Right cardiac atrium (tissue), 5 donors: ENCODE measurements around the gene WDFY3. TPM values are rescaled to one million over a fixed set of nuclear protein-coding genes. Genes with fewer than 3 reads are reported as not detected.

Source experiments
- ATAC-seq, 2 donors: fragments of 200-7000 bp; cut with Tn5 transposase; one replicate each; pipeline versions ENCODE4 v1.8.0 to v1.9.1; 2020; ENCODE audit warnings: moderate library complexity in 2 of 2, mild to moderate bottlenecking in 1 of 2
- DNase-seq, 3 donors: peaks; one replicate each; pipeline ENCODE4 v3.0.0-alpha.2; 2020
- H3K27ac ChIP-seq: one replicate; pipeline ENCODE4 v1.5.1; 2013; ENCODE audit warnings: mild to moderate bottlenecking, low read length, control low read depth, moderate library complexity
- H3K27me3 ChIP-seq: one replicate; pipeline ENCODE4 v1.6.1; 2013; ENCODE audit not compliant: control insufficient read depth, insufficient read depth
- H3K4me1 ChIP-seq: one replicate; pipeline ENCODE4 v1.6.1; 2013; ENCODE audit warnings: low read length; ENCODE audit not compliant: control insufficient read depth, insufficient read depth
- H3K4me3 ChIP-seq: one replicate; pipeline ENCODE4 v1.5.1; 2013; ENCODE audit warnings: low read length, control low read depth
- H3K9me3 ChIP-seq: one replicate; pipeline ENCODE4 v1.6.1; 2013; ENCODE audit warnings: low read length; ENCODE audit not compliant: control insufficient read depth
- WGBS: extraction: QIAGEN DNeasy Blood & Tissue Kit; methylation state at CpG from one replicate; pipeline ENCODE4 v1.1.7; 2013; 5-methylcytosine and 5-hydroxymethylcytosine counted together
- intact Hi-C, 4 donors: fragments of 100-400 bp; cut with DNase I; formaldehyde crosslinking; loops; one replicate each; pipeline versions ENCODE4 v1.11.0 to v1.14.0; 2022 to 2023
- polyA plus RNA-seq: library from polyadenylated mRNA; stranded (reverse); fragments of 200-250 nt; gene quantifications from one replicate; pipeline ENCODE4 v1.2.3, GENCODE V29; 2013
- total RNA-seq, 4 donors: library from RNA; stranded (reverse); fragmentation: NEBNext Ultra II Directional; extraction: Animal tissue kit (Norgen Biotek cat#: 25700); gene quantifications; one replicate each; pipeline ENCODE4 v1.2.1, GENCODE V29; 2021
- donor health status: healthy with polysubstance abuse.
- donor health status: DM: no; HTN: yes; CAD: no.
- donor health status: DM: no; HTN: no; CAD: no.
- donor health status: DM: no; HTN: yes; CAD: no; lungs with severe emphysema.
- donor health status: DM: yes; HTN: yes; CAD: no.

WDFY3 gene
- total and polyA plus RNA-seq, 5 donors: 6.7 to 50.2 (median 46.5) TPM

DNA sequence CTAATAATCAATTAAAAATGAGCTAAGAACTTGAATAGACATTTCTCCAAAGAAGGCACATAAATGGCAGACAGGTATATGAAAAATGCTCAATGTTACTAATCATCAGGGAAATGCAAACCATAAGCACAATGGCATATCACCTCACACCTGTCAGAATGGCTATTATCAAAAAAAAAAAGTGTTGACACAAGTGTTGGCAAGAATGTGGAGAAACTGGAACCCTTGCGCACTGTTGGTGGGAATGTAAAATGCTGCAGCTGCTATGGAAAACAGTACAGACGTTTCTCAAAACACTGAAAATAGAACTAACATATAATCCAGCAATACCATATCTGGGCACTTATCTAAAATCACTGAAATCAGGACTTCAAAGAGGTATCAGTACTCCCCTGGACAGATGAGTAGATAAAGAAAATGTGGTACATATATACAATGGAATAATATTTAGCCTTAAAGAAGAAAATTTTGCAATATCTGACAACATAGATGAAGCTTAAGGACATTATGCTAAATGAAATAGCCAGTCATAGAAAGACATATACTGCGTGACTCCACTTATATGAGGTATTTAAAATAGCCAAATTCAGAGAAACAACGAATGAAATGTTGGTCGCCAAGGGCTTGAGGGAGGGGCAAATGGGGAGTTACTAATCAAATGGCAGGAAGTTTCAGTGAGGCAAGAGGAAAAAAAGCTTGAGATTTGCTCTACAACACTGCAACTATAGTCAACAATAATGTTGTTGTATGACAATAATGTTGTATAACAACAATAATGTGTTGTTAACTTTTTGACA is 175.5 kb downstream of the WDFY3 start:
- Histone ChIP-seq H3K9me3 (no peaks in the 10 kb centered on the region), H3K27ac (no peak overlapping the region), H3K4me3 (no peak overlapping the region), H3K4me1 (no peaks in the 10 kb centered on the region), H3K27me3 (no peaks in the 10 kb centered on the region)
- DNase-seq: no peak
- intact Hi-C loops: no loop called here
- WGBS: 86% methylated on average over 5 of the region's 5 CpGs
- no peak for ATAC-seq

DNA sequence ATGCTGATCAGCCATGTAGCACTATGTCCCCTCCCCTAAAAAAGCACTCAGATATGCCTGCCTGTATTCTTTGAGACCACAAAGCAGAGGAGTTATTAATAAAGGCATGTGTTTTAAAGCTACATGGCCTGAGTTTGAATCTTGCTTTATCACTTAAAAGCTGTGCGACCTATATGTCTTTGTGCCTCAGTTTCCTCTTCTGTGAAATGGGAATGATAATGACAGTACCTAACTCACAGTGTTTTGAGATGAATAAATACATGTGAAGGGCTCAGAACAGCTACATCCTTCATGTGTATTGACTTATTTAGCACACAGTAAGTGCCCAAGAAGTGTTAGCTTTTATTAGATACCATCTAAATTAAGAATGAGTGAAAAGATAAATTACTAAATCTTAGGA is 180.0 kb downstream of the WDFY3 start:
- 96% methylated on average over 1 of the region's 1 CpG for WGBS

DNA sequence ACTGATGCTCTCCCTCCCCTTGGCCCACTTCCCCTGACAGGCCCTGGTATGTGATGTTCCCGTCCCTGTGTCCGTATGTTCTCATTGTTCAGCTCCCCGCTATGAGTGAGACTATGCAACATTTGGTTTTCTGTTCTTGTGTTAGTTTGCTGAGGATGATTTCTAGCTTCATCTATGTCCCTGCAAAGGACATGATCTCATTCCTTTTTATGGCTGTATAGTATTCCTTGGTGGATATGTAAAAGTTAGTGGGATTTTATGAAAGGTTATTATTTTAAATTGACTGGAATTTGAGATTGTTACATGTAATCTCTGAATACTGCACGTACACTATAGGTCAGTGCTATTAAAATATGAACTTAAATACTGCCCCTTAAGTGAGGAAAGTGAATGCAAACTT is 184.0 kb downstream of the WDFY3 start:
- H3K9me3 ChIP-seq: no peaks in the 10 kb centered on the region
- no peaks in the 10 kb centered on the region for H3K4me1 ChIP-seq
- H3K27me3 ChIP-seq: no peaks in the 10 kb centered on the region
- 98% methylated on average over 4 of the region's 4 CpGs for WGBS
- no peak overlapping the region for H3K27ac ChIP-seq
- no peak for DNase-seq
- ATAC-seq: no peak
- intact Hi-C loops: no loop called here
- no peak overlapping the region for H3K4me3 ChIP-seq

More for the DNA sequence above, 180.0 kb downstream of the WDFY3 start:
- ATAC-seq: no peak
- DNase-seq: no peak
- Histone ChIP-seq H3K27ac (no peak overlapping the region), H3K4me1 (no peaks in the 10 kb centered on the region), H3K4me3 (no peak overlapping the region), H3K9me3 (no peaks in the 10 kb centered on the region), H3K27me3 (no peaks in the 10 kb centered on the region)
- intact Hi-C loops: no loop called here

DNA sequence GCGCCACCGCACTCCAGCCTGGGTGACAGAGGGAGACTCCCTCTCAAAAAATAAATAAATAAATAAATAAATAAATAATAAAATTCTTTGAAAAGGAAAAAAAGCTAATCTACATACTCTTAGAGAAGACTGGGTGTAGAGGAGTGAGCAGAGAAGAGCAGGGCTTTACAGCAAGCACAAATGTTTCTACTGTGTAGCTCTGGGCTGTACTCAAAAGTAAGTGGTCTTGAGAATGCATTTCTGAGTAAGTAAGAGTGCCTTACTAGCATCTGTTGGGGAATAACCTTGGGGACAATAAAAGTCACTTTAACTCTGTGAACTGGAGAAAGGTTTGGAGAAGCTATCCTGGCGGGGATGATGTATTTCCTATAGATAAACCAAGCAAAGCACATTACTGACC is 185.8 kb downstream of the WDFY3 start:
- H3K4me3 ChIP-seq: no peak overlapping the region
- WGBS: 98% methylated on average over 3 of the region's 3 CpGs
- ATAC-seq (no peak), DNase-seq (no peak)
- H3K27me3 ChIP-seq: no peaks in the 10 kb centered on the region
- H3K4me1 ChIP-seq: no peaks in the 10 kb centered on the region
- intact Hi-C loops: no loop called here
- H3K27ac ChIP-seq: no peak overlapping the region
- H3K9me3 ChIP-seq: no peaks in the 10 kb centered on the region

DNA sequence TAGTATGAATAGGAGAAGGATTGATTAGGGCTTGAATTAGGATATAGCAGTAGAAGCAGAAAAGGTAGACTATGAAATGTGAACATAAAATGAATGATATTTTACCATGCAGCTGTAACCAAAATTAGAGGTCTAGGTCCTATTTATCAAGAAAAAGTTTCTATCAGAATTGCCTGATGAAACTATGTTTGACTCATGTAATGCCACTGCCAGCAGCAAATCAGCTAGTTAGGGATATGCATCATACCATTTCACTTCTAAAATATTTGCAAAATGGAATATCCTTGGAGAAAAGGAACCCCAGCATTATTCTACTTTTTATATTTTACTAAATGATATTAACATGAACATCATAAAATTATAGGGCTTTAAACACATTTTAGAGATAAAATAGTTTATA is 188.4 kb downstream of the WDFY3 start:
- Histone ChIP-seq H3K27me3 (no peaks in the 10 kb centered on the region), H3K4me1 (no peaks in the 10 kb centered on the region), H3K9me3 (no peaks in the 10 kb centered on the region), H3K4me3 (no peak overlapping the region), H3K27ac (no peak overlapping the region)
- no peak for DNase-seq
- no peak for ATAC-seq
- intact Hi-C loops: no loop called here

DNA sequence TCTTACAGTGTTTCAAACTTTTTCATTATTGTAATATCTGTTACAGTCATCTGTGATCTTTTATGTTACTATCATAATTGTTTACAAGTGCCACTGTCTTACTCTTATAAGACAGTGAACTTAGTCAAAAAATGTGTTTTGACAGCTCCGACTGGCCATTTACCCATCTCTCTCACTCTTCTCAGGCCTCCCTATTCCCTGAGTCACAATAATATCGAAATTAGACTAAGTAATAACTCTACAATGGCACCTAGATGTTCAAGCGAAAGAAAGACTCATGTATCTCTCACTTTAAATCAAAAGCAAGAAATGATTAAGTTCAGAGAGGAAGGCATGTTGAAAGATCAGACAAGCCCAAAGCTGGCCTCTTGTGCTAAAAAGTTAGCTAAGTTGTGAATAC is 199.3 kb downstream of the WDFY3 start:
- H3K9me3 ChIP-seq: no peaks in the 10 kb centered on the region
- WGBS: 96% methylated on average over 3 of the region's 3 CpGs
- H3K27ac ChIP-seq: no peak overlapping the region
- intact Hi-C loops: no loop called here
- ATAC-seq (no peak), DNase-seq (no peak)
- no peaks in the 10 kb centered on the region for H3K27me3 ChIP-seq
- no peaks in the 10 kb centered on the region for H3K4me1 ChIP-seq
- H3K4me3 ChIP-seq: no peak overlapping the region

DNA sequence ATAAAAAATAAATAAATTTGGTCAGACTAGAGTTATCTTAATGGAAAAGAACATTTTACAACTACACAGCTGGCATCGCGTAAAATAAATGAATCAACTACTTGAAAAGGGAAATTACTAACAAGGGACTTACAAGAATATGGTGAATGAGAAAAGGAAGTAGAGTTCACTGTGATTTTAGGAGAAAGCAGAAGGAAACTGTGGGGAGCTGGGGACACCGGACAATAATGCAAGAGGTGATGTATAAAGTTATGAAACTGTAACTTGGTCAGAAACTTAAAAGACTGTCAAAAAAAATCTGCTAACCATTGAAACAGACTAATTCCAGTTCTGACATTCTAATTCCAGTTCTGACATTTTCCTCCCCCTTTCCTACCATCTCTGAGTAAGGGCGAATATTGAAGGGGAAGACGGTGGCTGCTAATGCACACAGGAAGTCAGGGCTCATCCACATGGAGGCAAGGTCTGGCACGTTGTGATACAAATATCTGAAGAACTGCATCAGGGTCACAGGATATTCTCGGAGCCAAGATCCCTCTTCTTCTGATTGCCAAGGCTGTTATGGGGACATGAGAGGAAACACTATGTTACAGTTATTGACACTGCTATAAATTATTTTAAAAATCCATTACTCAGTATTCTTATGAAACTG is 213.0 kb downstream of the WDFY3 start:
- peak; percentile 50 to 52 for ATAC-seq
- Histone ChIP-seq H3K9me3 (no peaks in the 10 kb centered on the region), H3K4me1 (no peaks in the 10 kb centered on the region), H3K4me3 (no peak overlapping the region), H3K27ac (peak overlapping the region; percentile 30), H3K27me3 (no peaks in the 10 kb centered on the region)
- intact Hi-C loops: loop anchor here in 2 of 4 donors (5.0 kb wide), 2 partner anchors 219 to 224 kb away; no protein-coding TSS in a partner anchor
- peak in 1 of 3 donors; percentile 28 for DNase-seq
- 52% methylated on average over 7 of the region's 7 CpGs for WGBS

DNA sequence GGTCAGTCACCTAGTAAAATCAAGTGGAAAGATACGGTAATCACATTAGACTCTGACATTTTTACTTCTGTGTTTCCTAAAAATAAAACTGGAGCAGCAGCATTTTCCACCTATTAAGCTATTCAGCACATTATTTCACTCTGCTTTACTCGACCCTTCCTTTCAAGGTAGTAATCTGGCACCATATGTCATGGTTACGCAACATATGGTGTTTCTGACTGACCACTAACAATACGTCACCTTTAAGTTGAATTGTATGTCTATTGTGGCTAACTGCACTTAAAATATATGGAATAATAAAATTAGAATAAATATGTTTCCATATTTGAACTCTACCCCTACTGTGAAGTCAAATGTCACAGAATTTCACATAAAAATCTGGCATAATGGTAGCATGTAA is 214.8 kb downstream of the WDFY3 start:
- H3K27me3 ChIP-seq: no peaks in the 10 kb centered on the region
- H3K4me3 ChIP-seq: no peak overlapping the region
- DNase-seq (no peak), ATAC-seq (no peak)
- WGBS: 75% methylated on average over 4 of the region's 4 CpGs
- no peaks in the 10 kb centered on the region for H3K9me3 ChIP-seq
- no peak overlapping the region for H3K27ac ChIP-seq
- no peaks in the 10 kb centered on the region for H3K4me1 ChIP-seq
- intact Hi-C loops: loop anchor here in 3 of 4 donors (2.0 to 5.0 kb wide), 3 partner anchors 215 to 226 kb away; partner anchors contain the start of gene WDFY3 (in 1 of the 3)

DNA sequence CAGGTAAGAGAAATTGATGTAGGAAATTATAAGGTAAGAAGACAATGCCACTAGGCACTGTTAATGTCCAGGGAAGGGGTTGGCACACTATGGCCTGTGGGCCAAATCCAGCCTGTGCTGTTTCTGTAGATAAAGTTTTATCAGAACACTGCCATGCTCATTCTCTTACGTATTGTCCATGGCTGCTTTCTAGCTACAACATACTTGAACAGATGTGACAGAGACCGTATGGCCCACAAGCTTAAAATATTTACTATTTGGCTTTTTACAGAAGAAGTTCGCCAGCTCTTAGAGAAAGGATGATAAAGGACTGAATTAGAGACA is 215.6 kb downstream of the WDFY3 start:
- no peak for DNase-seq
- no peaks in the 10 kb centered on the region for H3K4me1 ChIP-seq
- no peak overlapping the region for H3K27ac ChIP-seq
- H3K27me3 ChIP-seq: no peaks in the 10 kb centered on the region
- H3K9me3 ChIP-seq: no peaks in the 10 kb centered on the region
- H3K4me3 ChIP-seq: no peak overlapping the region
- ATAC-seq: no peak
- 80% methylated on average over 3 of the region's 3 CpGs for WGBS
- intact Hi-C loops: loop anchor here in 3 of 4 donors (2.0 to 5.0 kb wide), 3 partner anchors 216 to 226 kb away; partner anchors contain the start of gene WDFY3 (in 1 of the 3)

DNA sequence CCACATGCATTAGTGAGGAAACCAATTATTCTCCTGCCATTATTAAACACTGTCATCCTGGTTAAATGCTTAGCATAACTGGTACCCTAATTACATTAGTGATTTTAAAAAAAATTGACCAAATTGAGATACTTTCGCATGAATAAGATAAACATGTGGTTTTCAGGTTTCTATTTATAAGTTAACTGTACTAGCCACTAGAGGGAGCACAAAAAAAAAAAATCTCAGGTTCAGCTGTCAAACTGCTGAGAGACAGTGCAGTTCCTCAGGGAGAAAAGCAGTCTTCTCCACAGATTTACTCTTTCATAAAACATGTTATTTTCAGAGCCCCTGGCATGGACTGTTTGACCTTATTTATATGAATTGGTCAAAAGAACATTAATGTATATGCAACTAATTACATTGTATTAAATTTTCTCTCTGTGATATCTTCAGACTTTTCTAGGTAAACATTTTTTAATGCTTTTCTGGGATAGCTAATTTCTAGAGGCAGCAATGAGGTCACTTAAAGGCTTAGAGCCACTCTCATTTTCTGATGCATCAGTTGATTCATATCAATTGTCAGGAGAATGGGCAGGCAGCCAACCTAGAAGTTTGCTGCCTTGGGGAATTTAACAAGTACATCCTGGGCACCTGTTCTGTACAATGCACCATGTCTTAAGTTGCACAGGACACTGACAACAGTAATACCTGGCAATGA is 216.1 kb downstream of the WDFY3 start:
- 2% methylated on average over 1 of the region's 1 CpG for WGBS

DNA sequence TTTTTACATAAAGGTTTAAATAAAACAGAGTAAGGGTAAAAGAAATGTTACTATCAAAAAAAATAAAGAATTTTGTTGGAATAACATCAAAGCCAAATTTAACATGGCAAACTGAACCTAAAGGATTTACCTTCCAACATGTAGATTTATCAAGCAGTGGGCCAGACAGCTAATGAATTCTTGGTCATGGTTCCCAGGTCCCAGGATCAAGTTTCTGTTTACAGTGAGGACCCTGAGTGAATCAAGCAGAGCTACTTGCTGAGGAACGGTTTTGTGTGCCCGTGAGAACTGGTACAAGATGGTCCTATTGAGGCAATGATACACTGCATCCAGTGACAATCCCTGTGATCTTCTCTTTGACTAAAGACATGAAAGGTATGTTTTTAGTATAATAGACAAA is 226.4 kb downstream of the WDFY3 start:
- intact Hi-C loops: no loop called here
- Histone ChIP-seq H3K27ac (no peak overlapping the region), H3K9me3 (no peaks in the 10 kb centered on the region), H3K27me3 (no peaks in the 10 kb centered on the region), H3K4me1 (no peaks in the 10 kb centered on the region), H3K4me3 (no peak overlapping the region)
- ATAC-seq: no peak
- WGBS: 91% methylated on average over 2 of the region's 2 CpGs
- no peak for DNase-seq

More for the DNA sequence above, 216.1 kb downstream of the WDFY3 start:
- Histone ChIP-seq H3K9me3 (no peaks in the 10 kb centered on the region), H3K4me3 (no peak overlapping the region), H3K4me1 (no peaks in the 10 kb centered on the region), H3K27me3 (no peaks in the 10 kb centered on the region), H3K27ac (no peak overlapping the region)
- intact Hi-C loops: loop anchor here in 3 of 4 donors (2.0 to 5.0 kb wide), 3 partner anchors 216 to 227 kb away; partner anchors contain the start of gene WDFY3 (in 1 of the 3)
- ATAC-seq (peak in 1 of 2 donors; percentile 59), DNase-seq (no peak)
